Chondrocyte (in vitro differentiated cells): Measurements from ENCODE around the gene RFFL. TPM values are rescaled to one million over a fixed set of nuclear protein-coding genes. Genes with fewer than 3 reads are reported as not detected.
"Not testable (repeated sequence)": the region's sequence is repeated elsewhere in the genome, so short reads cannot be mapped to it uniquely, and the experiment has no call there.

Source experiments
- DNase-seq: peaks from one replicate; pipeline ENCODE4 v3.0.0; 2021; ENCODE audit warnings: mixed read lengths, low spot score
- H3K27ac Mint-ChIP-seq: one replicate; pipeline ENCODE4 v1.8.0; 2021; ENCODE audit warnings: mild to moderate bottlenecking, moderate library complexity, mixed read lengths; ENCODE audit not compliant: unreplicated experiment
- H3K27me3 Mint-ChIP-seq: 2 replicates; pipeline ENCODE4 v1.8.0; 2021; ENCODE audit warnings: low read depth, mixed read lengths
- H3K36me3 Mint-ChIP-seq: 2 replicates; pipeline ENCODE4 v1.8.0; 2021; ENCODE audit warnings: low read depth, mixed read lengths
- H3K4me1 Mint-ChIP-seq: 2 replicates; pipeline ENCODE4 v1.8.0; 2021; ENCODE audit warnings: low read depth, mild to moderate bottlenecking, mixed read lengths
- H3K4me3 Mint-ChIP-seq: one replicate; pipeline ENCODE4 v1.8.0; 2021; ENCODE audit warnings: mild to moderate bottlenecking, moderate library complexity, mixed read lengths; ENCODE audit not compliant: unreplicated experiment
- H3K9me3 Mint-ChIP-seq: 2 replicates; pipeline ENCODE4 v1.8.0; 2021; ENCODE audit warnings: low read depth, mixed read lengths
- CTCF ChIP-seq: fragments of 200-600 bp; sonication (generic); IDR thresholded peaks from 2 replicates; pipeline ENCODE4 v1.5.0; 2021; ENCODE audit warnings: antibody characterized with exemption, mild to moderate bottlenecking, moderate library complexity
- total RNA-seq: library from RNA; stranded (reverse); gene quantifications from 3 replicates; pipeline ENCODE4 v1.2.1, GENCODE V29; 2021

The RFFL gene
- total RNA-seq, 1 donor from 2014 or later = 11.1 TPM

GRCh38 chr17:35048685-35049379 is 14.7 kb downstream of the RFFL start:
- H3K27me3 Mint-ChIP-seq = no peaks in the 10 kb centered on the region
- H3K9me3 Mint-ChIP-seq = no peaks in the 10 kb centered on the region
- TF ChIP-seq CTCF = no peak
- H3K27ac Mint-ChIP-seq = no peak overlapping the region
- H3K4me1 Mint-ChIP-seq = peaks cover 28% of the 10 kb centered on the region
- peaks cover 4% of the 10 kb centered on the region for H3K36me3 Mint-ChIP-seq
- no peak overlapping the region for H3K4me3 Mint-ChIP-seq
- DNase-seq = no peak

- peaks cover 16% of the 10 kb centered on the region for H3K4me1 Mint-ChIP-seq
- DNase-seq = no peak
- no peak overlapping the region for H3K27ac Mint-ChIP-seq
- peaks cover 4% of the 10 kb centered on the region for H3K36me3 Mint-ChIP-seq
- TF ChIP-seq CTCF = no peak
- no peaks in the 10 kb centered on the region for H3K9me3 Mint-ChIP-seq
- H3K27me3 Mint-ChIP-seq = no peaks in the 10 kb centered on the region
- no peak overlapping the region for H3K4me3 Mint-ChIP-seq
These were observed 16.7 kb downstream of the RFFL start for GRCh38 chr17:35046740-35047283.

- Mint-ChIP-seq H3K4me1 (peaks cover 10% of the 10 kb centered on the region), H3K27ac (no peak overlapping the region), H3K4me3 (no peak overlapping the region), H3K36me3 (peaks cover 4% of the 10 kb centered on the region), H3K27me3 (no peaks in the 10 kb centered on the region), H3K9me3 (no peaks in the 10 kb centered on the region)
- no peak for TF ChIP-seq CTCF
- no peak for DNase-seq
These were observed 17.3 kb downstream of the RFFL start for GRCh38 chr17:35046245-35046644.

- H3K27me3 Mint-ChIP-seq, H3K4me1 Mint-ChIP-seq, H3K9me3 Mint-ChIP-seq: not testable (repeated sequence)
These were observed 18.0 kb downstream of the RFFL start for GRCh38 chr17:35045458-35045979.

GRCh38 chr17:35044181-35044580 is 19.3 kb downstream of the RFFL start:
- Mint-ChIP-seq H3K4me1 (peaks cover 8% of the 10 kb centered on the region), H3K9me3 (no peaks in the 10 kb centered on the region), H3K27me3 (no peaks in the 10 kb centered on the region), H3K36me3 (peaks cover 5% of the 10 kb centered on the region), H3K4me3 (no peak overlapping the region), H3K27ac (no peak overlapping the region)
- no peak for TF ChIP-seq CTCF
- no peak for DNase-seq

More at GRCh38 chr17:35045458-35045979, 18.0 kb downstream of the RFFL start:
- H3K27ac Mint-ChIP-seq, H3K36me3 Mint-ChIP-seq, DNase-seq, H3K4me3 Mint-ChIP-seq: not testable (repeated sequence)
